ENCODE measurements around the gene BTNL2.

Gene BTNL2

DNA sequence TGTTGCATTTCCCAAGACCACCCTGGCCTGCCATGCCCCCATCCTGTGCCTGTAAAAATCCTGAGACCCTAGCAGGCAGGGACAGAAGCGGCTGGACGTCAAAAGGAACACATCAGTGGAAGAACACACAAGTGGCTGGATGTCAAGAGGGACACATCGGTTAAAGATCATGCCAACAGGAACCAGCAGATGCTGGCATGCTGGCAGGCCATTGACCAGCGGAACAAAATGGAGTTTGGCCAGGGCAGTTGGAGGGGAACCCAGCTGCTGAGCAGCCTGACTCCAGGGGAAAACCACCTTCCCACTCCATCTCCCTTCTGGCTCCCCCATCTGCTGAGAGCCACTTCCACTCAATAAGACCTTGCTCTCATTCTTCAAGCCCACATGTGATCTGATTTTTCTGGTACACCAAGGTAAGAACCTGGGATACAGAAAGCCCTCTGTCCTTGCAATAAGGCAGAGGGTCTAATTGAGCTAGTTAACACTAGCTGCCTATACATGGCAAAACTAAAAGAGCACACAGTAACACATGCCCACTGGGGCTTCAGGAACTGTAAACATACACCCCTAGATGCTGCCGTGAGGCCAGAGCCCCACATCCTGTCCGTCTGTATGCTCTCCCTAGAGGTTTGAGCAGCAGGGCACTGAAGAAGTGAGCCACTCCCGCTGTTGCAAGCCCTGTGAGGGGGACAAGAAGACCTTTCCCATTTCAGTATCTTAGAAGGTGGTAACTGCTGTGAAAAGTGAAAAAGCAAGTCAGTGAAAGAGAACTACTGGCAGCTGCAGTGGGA is 31.0 kb downstream of the BTNL2 start:
- Histone ChIP-seq H3K9ac (ENCODE audit: low read length) (no peak overlapping the region), H3K36me3 (replicated peaks; ENCODE audit: low read depth, low read length) (no peaks in the 10 kb centered on the region), H3K27me3 (ENCODE audit: low read depth, low read length) (no peaks in the 10 kb centered on the region), H3K79me2 (ENCODE audit: low read length) (no peaks in the 10 kb centered on the region), H3K4me3 (ENCODE audit: low read length) (no peak overlapping the region), H3K4me1 (ENCODE audit: low read length) (no peaks in the 10 kb centered on the region), H3K27ac (ENCODE audit: low read length) (no peak overlapping the region), H2AFZ (ENCODE audit: low read depth, low read length) (no peak overlapping the region), H4K20me1 (ENCODE audit: insufficient read depth, low read length) (no peaks in the 10 kb centered on the region), H3K9me3 (ENCODE audit: insufficient read depth, low read length) (no peaks in the 10 kb centered on the region), H3K4me2 (ENCODE audit: low read length) (no peak overlapping the region)
- TF ChIP-seq, protein P1, sequence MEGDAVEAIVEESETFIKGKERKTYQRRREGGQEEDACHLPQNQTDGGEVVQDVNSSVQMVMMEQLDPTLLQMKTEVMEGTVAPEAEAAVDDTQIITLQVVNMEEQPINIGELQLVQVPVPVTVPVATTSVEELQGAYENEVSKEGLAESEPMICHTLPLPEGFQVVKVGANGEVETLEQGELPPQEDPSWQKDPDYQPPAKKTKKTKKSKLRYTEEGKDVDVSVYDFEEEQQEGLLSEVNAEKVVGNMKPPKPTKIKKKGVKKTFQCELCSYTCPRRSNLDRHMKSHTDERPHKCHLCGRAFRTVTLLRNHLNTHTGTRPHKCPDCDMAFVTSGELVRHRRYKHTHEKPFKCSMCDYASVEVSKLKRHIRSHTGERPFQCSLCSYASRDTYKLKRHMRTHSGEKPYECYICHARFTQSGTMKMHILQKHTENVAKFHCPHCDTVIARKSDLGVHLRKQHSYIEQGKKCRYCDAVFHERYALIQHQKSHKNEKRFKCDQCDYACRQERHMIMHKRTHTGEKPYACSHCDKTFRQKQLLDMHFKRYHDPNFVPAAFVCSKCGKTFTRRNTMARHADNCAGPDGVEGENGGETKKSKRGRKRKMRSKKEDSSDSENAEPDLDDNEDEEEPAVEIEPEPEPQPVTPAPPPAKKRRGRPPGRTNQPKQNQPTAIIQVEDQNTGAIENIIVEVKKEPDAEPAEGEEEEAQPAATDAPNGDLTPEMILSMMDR (IDR thresholded peaks at IDR 0.05; ENCODE audit: low read depth, low read length), result no peak
- TF ChIP-seq EZH2phosphoT487 (IDR thresholded peaks at IDR 0.05; ENCODE audit: low read depth), result no peak

DNA sequence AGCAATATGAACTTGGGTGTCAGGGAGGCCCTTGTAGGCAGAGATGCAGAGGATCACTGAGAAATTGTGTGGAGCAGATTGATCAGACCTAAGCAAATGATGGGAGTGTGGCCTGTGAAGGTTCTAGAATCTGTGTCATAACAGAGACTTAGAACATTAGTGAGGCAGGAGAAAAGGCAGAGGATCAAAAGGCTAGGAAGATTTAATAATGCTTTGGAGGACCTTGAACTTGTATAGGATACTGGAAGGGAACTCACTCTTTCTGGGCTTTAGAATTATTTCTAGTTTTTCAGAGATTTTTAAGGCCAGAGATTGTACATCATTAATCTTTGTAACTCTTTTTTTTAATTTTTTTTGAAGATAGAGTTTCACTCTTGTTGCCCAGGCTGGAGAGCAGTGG is 35.2 kb downstream of the BTNL2 start, which contains the start of gene TSBP1:
TSS of gene TSBP1 (minus strand) at position 101 of the 400 bp plus-strand sequence. CDS start 197 bp downstream, outside the sequence.
- no peaks in the 10 kb centered on the region for H3K9me3 ChIP-seq (ENCODE audit: insufficient read depth, low read length)
- H3K4me1 ChIP-seq (ENCODE audit: low read length), result no peaks in the 10 kb centered on the region
- no peak within 1 kb of the TSS for H3K27ac ChIP-seq (ENCODE audit: low read length)
- no peak within 1 kb of the TSS for H3K9ac ChIP-seq (ENCODE audit: low read length)
- H3K79me2 ChIP-seq (ENCODE audit: low read length), result no peaks in the 10 kb centered on the region
- no peaks in the 10 kb centered on the region for H4K20me1 ChIP-seq (ENCODE audit: insufficient read depth, low read length)
- no peak within 1 kb of the TSS for H2AFZ ChIP-seq (ENCODE audit: low read depth, low read length)
- no peak within 1 kb of the TSS for H3K4me2 ChIP-seq (ENCODE audit: low read length)
- TF ChIP-seq EZH2phosphoT487 (IDR thresholded peaks at IDR 0.05; ENCODE audit: low read depth), result no peak
- TF ChIP-seq, protein P1 (IDR thresholded peaks at IDR 0.05; ENCODE audit: low read depth, low read length), result no peak
- no peaks in the 10 kb centered on the region for H3K36me3 ChIP-seq (replicated peaks; ENCODE audit: low read depth, low read length)
- H3K4me3 ChIP-seq (ENCODE audit: low read length), result no peak within 1 kb of the TSS
- no peaks in the 10 kb centered on the region for H3K27me3 ChIP-seq (ENCODE audit: low read depth, low read length)

DNA sequence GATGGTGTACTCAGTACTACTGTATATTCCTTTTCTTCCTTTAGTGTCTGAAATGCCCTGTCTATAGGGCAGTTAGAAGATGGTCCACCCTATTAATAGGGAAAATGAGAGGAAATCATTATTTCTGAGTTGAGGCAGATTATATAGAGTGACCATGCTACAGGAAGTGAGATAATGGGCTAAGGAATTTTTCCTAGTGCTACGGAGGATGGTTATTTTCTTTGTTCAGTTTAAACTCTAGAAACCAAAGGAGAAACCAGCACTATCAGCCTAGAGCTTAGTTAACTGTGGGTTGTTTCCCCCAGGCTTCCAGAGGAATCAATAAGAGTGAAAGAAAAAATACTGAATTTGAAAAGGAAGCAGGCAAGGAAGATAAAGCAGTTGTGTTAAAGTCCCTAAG is 35.8 kb downstream of the BTNL2 start:
- H3K9me3 ChIP-seq (ENCODE audit: insufficient read depth, low read length), result no peaks in the 10 kb centered on the region
- no peaks in the 10 kb centered on the region for H3K36me3 ChIP-seq (replicated peaks; ENCODE audit: low read depth, low read length)
- no peak for TF ChIP-seq EZH2phosphoT487 (IDR thresholded peaks at IDR 0.05; ENCODE audit: low read depth)
- TF ChIP-seq, protein P1 (IDR thresholded peaks at IDR 0.05; ENCODE audit: low read depth, low read length), result no peak
- H3K27me3 ChIP-seq (ENCODE audit: low read depth, low read length), result no peaks in the 10 kb centered on the region
- no peak overlapping the region for H3K27ac ChIP-seq (ENCODE audit: low read length)
- no peaks in the 10 kb centered on the region for H3K4me1 ChIP-seq (ENCODE audit: low read length)
- H4K20me1 ChIP-seq (ENCODE audit: insufficient read depth, low read length), result no peaks in the 10 kb centered on the region
- H3K9ac ChIP-seq (ENCODE audit: low read length), result no peak overlapping the region
- H3K4me2 ChIP-seq (ENCODE audit: low read length), result no peak overlapping the region
- H3K4me3 ChIP-seq (ENCODE audit: low read length), result no peak overlapping the region
- no peaks in the 10 kb centered on the region for H3K79me2 ChIP-seq (ENCODE audit: low read length)
- H2AFZ ChIP-seq (ENCODE audit: low read depth, low read length), result no peak overlapping the region

DNA sequence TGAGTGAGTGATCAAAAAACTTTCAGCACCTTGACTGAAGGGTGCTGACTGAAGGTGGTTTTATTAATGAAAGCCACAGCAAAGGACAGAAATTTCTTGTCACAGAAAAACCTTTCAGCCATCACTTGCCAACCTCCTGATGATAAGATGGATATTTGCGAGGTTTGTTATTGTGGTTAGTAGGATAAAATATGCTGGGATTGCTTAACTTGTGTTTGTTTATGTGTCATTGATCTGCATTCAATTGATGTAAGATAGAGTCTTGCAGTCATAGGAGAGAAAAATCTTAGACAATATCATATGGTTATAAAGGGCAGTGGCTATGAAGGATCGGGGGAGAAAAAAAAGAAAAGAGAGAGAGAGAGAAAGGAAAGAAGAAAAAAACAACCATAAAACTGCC is 36.5 kb downstream of the BTNL2 start:
- Histone ChIP-seq H3K9ac (ENCODE audit: low read length) (no peak overlapping the region), H4K20me1 (ENCODE audit: insufficient read depth, low read length) (no peaks in the 10 kb centered on the region), H3K4me1 (ENCODE audit: low read length) (no peaks in the 10 kb centered on the region), H3K79me2 (ENCODE audit: low read length) (no peaks in the 10 kb centered on the region), H3K4me3 (ENCODE audit: low read length) (no peak overlapping the region), H3K9me3 (ENCODE audit: insufficient read depth, low read length) (no peaks in the 10 kb centered on the region), H3K27me3 (ENCODE audit: low read depth, low read length) (no peaks in the 10 kb centered on the region), H2AFZ (ENCODE audit: low read depth, low read length) (no peak overlapping the region), H3K36me3 (replicated peaks; ENCODE audit: low read depth, low read length) (no peaks in the 10 kb centered on the region), H3K4me2 (ENCODE audit: low read length) (no peak overlapping the region), H3K27ac (ENCODE audit: low read length) (no peak overlapping the region)
- no peak for TF ChIP-seq EZH2phosphoT487 (IDR thresholded peaks at IDR 0.05; ENCODE audit: low read depth)
- TF ChIP-seq, protein P1 (IDR thresholded peaks at IDR 0.05; ENCODE audit: low read depth, low read length), result no peak
